HL-60 (cell line): ENCODE data around the gene DBI.

ENCODE experiments used
- GABPA ChIP-seq: IDR thresholded peaks from 2 replicates; pipeline ENCODE4 v1.6.1; 2012; ENCODE audit warnings: low read depth
- TF ChIP-seq, protein P1 (sequence below): IDR thresholded peaks from one replicate; pipeline ENCODE4 v1.5.1; 2011; ENCODE audit warnings: low read length, control low read depth, inconsistent platforms; ENCODE audit not compliant: insufficient read depth

GRCh38 chr2:119389615-119390306, 23.0 kb downstream of the DBI start:
- no peak for TF ChIP-seq GABPA
- TF ChIP-seq, protein P1, sequence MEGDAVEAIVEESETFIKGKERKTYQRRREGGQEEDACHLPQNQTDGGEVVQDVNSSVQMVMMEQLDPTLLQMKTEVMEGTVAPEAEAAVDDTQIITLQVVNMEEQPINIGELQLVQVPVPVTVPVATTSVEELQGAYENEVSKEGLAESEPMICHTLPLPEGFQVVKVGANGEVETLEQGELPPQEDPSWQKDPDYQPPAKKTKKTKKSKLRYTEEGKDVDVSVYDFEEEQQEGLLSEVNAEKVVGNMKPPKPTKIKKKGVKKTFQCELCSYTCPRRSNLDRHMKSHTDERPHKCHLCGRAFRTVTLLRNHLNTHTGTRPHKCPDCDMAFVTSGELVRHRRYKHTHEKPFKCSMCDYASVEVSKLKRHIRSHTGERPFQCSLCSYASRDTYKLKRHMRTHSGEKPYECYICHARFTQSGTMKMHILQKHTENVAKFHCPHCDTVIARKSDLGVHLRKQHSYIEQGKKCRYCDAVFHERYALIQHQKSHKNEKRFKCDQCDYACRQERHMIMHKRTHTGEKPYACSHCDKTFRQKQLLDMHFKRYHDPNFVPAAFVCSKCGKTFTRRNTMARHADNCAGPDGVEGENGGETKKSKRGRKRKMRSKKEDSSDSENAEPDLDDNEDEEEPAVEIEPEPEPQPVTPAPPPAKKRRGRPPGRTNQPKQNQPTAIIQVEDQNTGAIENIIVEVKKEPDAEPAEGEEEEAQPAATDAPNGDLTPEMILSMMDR: no peak
